Endothelial cell of umbilical vein (primary cell): ENCODE data around the gene CDK11B. TPM values are rescaled to one million over a fixed set of nuclear protein-coding genes. Genes with fewer than 3 reads are reported as not detected.

Source experiments
- BruUV-seq: library from RNA; stranded (reverse); fragments of 400-500 nt; replicated peaks from 2 replicates; lab custom pipeline; 2021; lab: Mats Ljungman, UMichigan
- CTCF ChIA-PET: fragments of 300-600, 350-600 bp; sonication (Branson Sonifier 250); formaldehyde crosslinking; loops from one replicate; lab custom pipeline; 2021; ENCODE audit warnings: antibody characterized with exemption, inconsistent platforms; lab: Charles Lee
- POLR2A ChIA-PET: fragments of 300-600, 350-600 bp; sonication (Branson Sonifier 250); formaldehyde crosslinking; loops from one replicate; lab custom pipeline; 2021; ENCODE audit warnings: antibody characterized with exemption, inconsistent platforms; lab: Charles Lee
- DNase-seq: peaks from one replicate; pipeline ENCODE4 v3.0.0-alpha.2; 2011; ENCODE audit warnings: low read depth, low spot score
- FAIRE-seq: peaks from 2 replicates; lab custom pipeline; 2011; peaks lifted over from hg19 to GRCh38; lab: Jason Lieb, UNC
- H2AFZ ChIP-seq: 2 replicates; pipeline ENCODE4 v1.6.0; 2012; ENCODE audit warnings: low read depth, low read length, control low read depth, inconsistent platforms
- H3K27ac ChIP-seq: 2 replicates; pipeline ENCODE4 v1.5.1; 2011; ENCODE audit warnings: low read depth, mild to moderate bottlenecking, control low read depth, low read length, moderate library complexity; ENCODE audit not compliant: insufficient read depth
- H3K27me3 ChIP-seq, 2 experiments: 2 replicates each; pipeline versions ENCODE4 v1.6.0 to v1.6.1; 2011; ENCODE audit warnings: low read length in 2 of 2, mixed read lengths in 1 of 2; ENCODE audit not compliant: control insufficient read depth in 2 of 2, insufficient read depth in 2 of 2
- H3K36me3 ChIP-seq, 2 experiments: 2 replicates in 1 of 2; 3 replicates in 1 of 2; pipeline ENCODE4 v1.5.1; 2011; ENCODE audit warnings: low read length in 2 of 2, mild to moderate bottlenecking in 1 of 2, moderate library complexity in 1 of 2; ENCODE audit not compliant: control insufficient read depth in 2 of 2, insufficient read depth in 2 of 2; ENCODE audit errors: extremely low read depth in 1 of 2
- H3K4me1 ChIP-seq: 3 replicates; pipeline ENCODE4 v1.5.1; 2011; ENCODE audit warnings: mild to moderate bottlenecking, low read length; ENCODE audit not compliant: control insufficient read depth, insufficient read depth; ENCODE audit errors: extremely low read depth
- H3K4me2 ChIP-seq: 2 replicates; pipeline ENCODE4 v1.6.1; 2011; ENCODE audit warnings: low read length, control low read depth, mixed read lengths; ENCODE audit not compliant: insufficient read depth
- H3K4me3 ChIP-seq, 3 experiments: fragments of 200-600 bp in 1 of 3; sonication (generic), shearing (Covaris generic) in 1 of 3; replicated peaks in 1 of 3; 2 replicates each; pipeline ENCODE4 v1.5.1; 2011 to 2016; ENCODE audit warnings: control low read depth in 3 of 3, low read length in 3 of 3, mild to moderate bottlenecking in 2 of 3, inconsistent platforms in 1 of 3, low read depth in 1 of 3, moderate library complexity in 1 of 3; ENCODE audit not compliant: insufficient read depth in 1 of 3
- H3K79me2 ChIP-seq: 2 replicates; pipeline ENCODE4 v1.6.0; 2012; ENCODE audit warnings: low read length, inconsistent platforms; ENCODE audit not compliant: control insufficient read depth, insufficient read depth
- H3K9ac ChIP-seq: replicated peaks from 2 replicates; pipeline ENCODE3; 2011; ENCODE audit warnings: low read length, control low read depth; ENCODE audit not compliant: insufficient read depth; ENCODE audit errors: extremely low read depth
- H3K9me1 ChIP-seq: replicated peaks from 3 replicates; pipeline ENCODE4 v1.6.0; 2011; ENCODE audit warnings: mild to moderate bottlenecking, low read length; ENCODE audit not compliant: control insufficient read depth, insufficient read depth; ENCODE audit errors: extremely low read depth
- H3K9me3 ChIP-seq: replicated peaks from 2 replicates; pipeline ENCODE4 v1.5.1; 2012; ENCODE audit warnings: low read length, inconsistent platforms; ENCODE audit not compliant: control insufficient read depth, insufficient read depth
- H4K20me1 ChIP-seq: replicated peaks from 2 replicates; pipeline ENCODE3; 2011; ENCODE audit warnings: mild to moderate bottlenecking, low read length; ENCODE audit not compliant: control insufficient read depth, insufficient read depth; ENCODE audit errors: extremely low read depth
- EZH2 ChIP-seq: IDR thresholded peaks from 2 replicates; pipeline ENCODE4 v1.6.1; 2012; ENCODE audit warnings: borderline replicate concordance, low read depth, mild to moderate bottlenecking, moderate library complexity, low read length, inconsistent platforms; ENCODE audit not compliant: severe bottlenecking
- FOS ChIP-seq: IDR thresholded peaks from 2 replicates; pipeline ENCODE4 v1.6.1; 2011; ENCODE audit warnings: mild to moderate bottlenecking, low read length, moderate library complexity, borderline replicate concordance; ENCODE audit not compliant: insufficient read depth
- GATA2 ChIP-seq: IDR thresholded peaks from 2 replicates; pipeline ENCODE4 v1.7.0; 2011; ENCODE audit warnings: low read depth, mild to moderate bottlenecking, moderate library complexity, mixed read lengths, low read length; ENCODE audit not compliant: insufficient read length, insufficient read depth
- JUN ChIP-seq: IDR thresholded peaks from 2 replicates; pipeline ENCODE4 v1.6.1; 2011; ENCODE audit warnings: borderline replicate concordance, low read depth; ENCODE audit not compliant: insufficient read length, insufficient read depth
- MAX ChIP-seq: IDR thresholded peaks from 2 replicates; pipeline ENCODE4 v1.6.1; 2011; ENCODE audit not compliant: insufficient read depth, insufficient read length
- MYC ChIP-seq: IDR thresholded peaks from one replicate; pipeline ENCODE4 v1.6.1; 2011; ENCODE audit warnings: mild to moderate bottlenecking, low read depth, low read length
- POLR2A ChIP-seq: IDR thresholded peaks from 2 replicates; pipeline ENCODE4 v1.6.1; 2012; ENCODE audit warnings: low read depth, mild to moderate bottlenecking, control low read depth, low read length
- POLR2AphosphoS5 ChIP-seq: IDR thresholded peaks from 2 replicates; pipeline ENCODE4 v1.6.1; 2012; ENCODE audit warnings: low read depth, mild to moderate bottlenecking, control low read depth, low read length, moderate library complexity; ENCODE audit not compliant: insufficient read depth
- dilution Hi-C: fragments of 300-500 bp; cut with MboI; formaldehyde crosslinking; loops from one replicate; pipeline ENCODE4 v1.15.0; 2019; ENCODE audit warnings: low sequenced_read_pairs; ENCODE audit not compliant: extremely low pct_ligation_motif_present
- intact Hi-C: fragments of 100-400 bp; cut with micrococcal nuclease; formaldehyde crosslinking; loops from one replicate; pipeline ENCODE4 v1.10.0; 2022
- polyA plus RNA-seq, 4 experiments: library from polyadenylated mRNA; depleted of rRNA in 3 of 4; stranded (reverse) in 3 of 4; unstranded in 1 of 4; fragments of >200 nt; gene quantifications; 2 replicates each; pipeline versions ENCODE4 v1.2.1 to v1.2.3, GENCODE V29; 2011 to 2012; ENCODE audit warnings: missing spikeins in 1 of 4
- total RNA-seq: library from RNA; stranded (reverse); gene quantifications from 2 replicates; pipeline ENCODE4 v1.2.3, GENCODE V29; 2021
- TF ChIP-seq, protein P1 (sequence below), 2 donors: IDR thresholded peaks; 1 replicate in 1 of 2; 2 replicates in 1 of 2; pipeline ENCODE4 v1.5.1; 2011; ENCODE audit warnings: low read length in 2 of 2, mild to moderate bottlenecking in 2 of 2, moderate library complexity in 2 of 2, control low read depth in 1 of 2, inconsistent platforms in 1 of 2, low read depth in 1 of 2; ENCODE audit not compliant: insufficient read depth in 1 of 2; ENCODE audit errors: extremely low read depth in 1 of 2

Gene CDK11B
- total and polyA plus RNA-seq, 2 donors (not counting 3 experiments of a cell fraction or from before 2014, with no cell fraction given): 16.4 to 32.0 TPM

GRCh38 chr1:1623631-1624442, 35.0 kb downstream of the CDK11B start:
- intact Hi-C loops (no loop called here), dilution Hi-C loops (no loop called here)
- CTCF ChIA-PET: no interaction called here
- FAIRE-seq (no peak), DNase-seq (no peak)
- no peaks in the 10 kb centered on the region for H3K79me2 ChIP-seq
- BruUV-seq: no TSS peak
- no peak overlapping the region for H3K4me3 ChIP-seq
- no peaks in the 10 kb centered on the region for H4K20me1 ChIP-seq
- no peak for TF ChIP-seq POLR2A
- TF ChIP-seq POLR2AphosphoS5: no peak
- no peak for TF ChIP-seq MAX
- TF ChIP-seq JUN: no peak
- TF ChIP-seq GATA2: no peak
- no peak for TF ChIP-seq MYC
- TF ChIP-seq, protein P1, sequence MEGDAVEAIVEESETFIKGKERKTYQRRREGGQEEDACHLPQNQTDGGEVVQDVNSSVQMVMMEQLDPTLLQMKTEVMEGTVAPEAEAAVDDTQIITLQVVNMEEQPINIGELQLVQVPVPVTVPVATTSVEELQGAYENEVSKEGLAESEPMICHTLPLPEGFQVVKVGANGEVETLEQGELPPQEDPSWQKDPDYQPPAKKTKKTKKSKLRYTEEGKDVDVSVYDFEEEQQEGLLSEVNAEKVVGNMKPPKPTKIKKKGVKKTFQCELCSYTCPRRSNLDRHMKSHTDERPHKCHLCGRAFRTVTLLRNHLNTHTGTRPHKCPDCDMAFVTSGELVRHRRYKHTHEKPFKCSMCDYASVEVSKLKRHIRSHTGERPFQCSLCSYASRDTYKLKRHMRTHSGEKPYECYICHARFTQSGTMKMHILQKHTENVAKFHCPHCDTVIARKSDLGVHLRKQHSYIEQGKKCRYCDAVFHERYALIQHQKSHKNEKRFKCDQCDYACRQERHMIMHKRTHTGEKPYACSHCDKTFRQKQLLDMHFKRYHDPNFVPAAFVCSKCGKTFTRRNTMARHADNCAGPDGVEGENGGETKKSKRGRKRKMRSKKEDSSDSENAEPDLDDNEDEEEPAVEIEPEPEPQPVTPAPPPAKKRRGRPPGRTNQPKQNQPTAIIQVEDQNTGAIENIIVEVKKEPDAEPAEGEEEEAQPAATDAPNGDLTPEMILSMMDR (IDR thresholded peaks at IDR 0.05; ENCODE audit: extremely low read depth in 1 of 2, insufficient read depth in 1 of 2, low read depth in 1 of 2, low read length in 2 of 2): no peak
- no peak for TF ChIP-seq EZH2
- TF ChIP-seq FOS: no peak
- POLR2A ChIA-PET: no interaction called here
- no peak overlapping the region for H3K4me2 ChIP-seq
- no peak overlapping the region for H3K27ac ChIP-seq
- H3K9me1 ChIP-seq: no peaks in the 10 kb centered on the region
- H3K27me3 ChIP-seq: no peaks in the 10 kb centered on the region
- H3K36me3 ChIP-seq: no peaks in the 10 kb centered on the region
- no peak overlapping the region for H3K9ac ChIP-seq
- H3K9me3 ChIP-seq: no peaks in the 10 kb centered on the region
- H3K4me1 ChIP-seq: no peaks in the 10 kb centered on the region
- no peak overlapping the region for H2AFZ ChIP-seq
